ENCODE results near the gene TAS2R40.
A peak's percentile ranks its signal among the peaks of the same experiment; 100 is the strongest.
"Not testable (repeated sequence)": the region's sequence is repeated elsewhere in the genome, so short reads cannot be mapped to it uniquely, and the experiment has no call there.

TAS2R40 gene

GRCh38 chr7:143256325-143256724, 34.5 kb downstream of the TAS2R40 start:
- FAIRE-seq (no peak), DNase-seq (ENCODE audit: insufficient read length) (no peak)
- TF ChIP-seq POLR2A (IDR thresholded peaks at IDR 0.05; ENCODE audit: low read depth, low read length), result no peak
- no peak for TF ChIP-seq POLR2AphosphoS5 (IDR thresholded peaks at IDR 0.05; ENCODE audit: low read depth, low read length)
- no peak for TF ChIP-seq TAF1 (IDR thresholded peaks at IDR 0.05; ENCODE audit: borderline replicate concordance, low read depth, low read length)

- DNase-seq (ENCODE audit: insufficient read length) (no peak), FAIRE-seq (peak; percentile 88)
- no peak for TF ChIP-seq TAF1 (IDR thresholded peaks at IDR 0.05; ENCODE audit: borderline replicate concordance, low read depth, low read length)
- no peak for TF ChIP-seq POLR2AphosphoS5 (IDR thresholded peaks at IDR 0.05; ENCODE audit: low read depth, low read length)
- no peak for TF ChIP-seq POLR2A (IDR thresholded peaks at IDR 0.05; ENCODE audit: low read depth, low read length)
Observed at GRCh38 chr7:143256932-143257331, 35.1 kb downstream of the TAS2R40 start.

GRCh38 chr7:143257501-143257900, 35.7 kb downstream of the TAS2R40 start:
- TF ChIP-seq POLR2AphosphoS5 (IDR thresholded peaks at IDR 0.05; ENCODE audit: low read depth, low read length), result no peak
- TF ChIP-seq POLR2A (IDR thresholded peaks at IDR 0.05; ENCODE audit: low read depth, low read length), result no peak
- TF ChIP-seq TAF1 (IDR thresholded peaks at IDR 0.05; ENCODE audit: borderline replicate concordance, low read depth, low read length), result no peak
- FAIRE-seq, result no peak
- DNase-seq (ENCODE audit: insufficient read length), result no peak

- FAIRE-seq, result peak; percentile 33
- DNase-seq (ENCODE audit: insufficient read length), result no peak
- no peak for TF ChIP-seq POLR2AphosphoS5 (IDR thresholded peaks at IDR 0.05; ENCODE audit: low read depth, low read length)
Observed at GRCh38 chr7:143258831-143259230, 37.0 kb downstream of the TAS2R40 start.

- TF ChIP-seq POLR2AphosphoS5 (IDR thresholded peaks at IDR 0.05; ENCODE audit: low read depth, low read length) (no peak), TAF1 (IDR thresholded peaks at IDR 0.05; ENCODE audit: borderline replicate concordance, low read depth, low read length) (no peak), POLR2A (IDR thresholded peaks at IDR 0.05; ENCODE audit: low read depth, low read length) (no peak)
- FAIRE-seq (no peak), DNase-seq (ENCODE audit: insufficient read length) (no peak)
Observed at GRCh38 chr7:143259765-143260164, 37.9 kb downstream of the TAS2R40 start.

DNA sequence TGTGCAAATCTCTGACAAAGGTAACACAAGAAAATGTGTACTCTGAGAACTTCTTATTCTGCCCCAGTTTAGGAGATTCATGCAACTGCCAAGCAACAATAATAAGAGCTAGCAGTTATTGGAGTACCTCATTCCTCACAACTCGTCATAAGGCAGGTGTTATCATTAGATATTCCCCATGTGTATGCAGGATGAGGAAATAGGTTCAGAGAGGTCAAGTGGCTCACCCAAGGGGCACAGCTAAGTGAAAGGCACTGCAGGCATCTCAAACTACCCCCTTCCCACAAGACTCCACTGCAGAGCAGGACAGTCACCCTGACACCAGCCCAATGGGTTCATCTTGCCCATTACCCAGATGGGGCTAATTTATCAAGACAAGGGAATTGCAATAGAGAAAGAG, 40.1 kb downstream of the TAS2R40 start:
- DNase-seq (ENCODE audit: insufficient read length) (no peak), FAIRE-seq (no peak)
- TF ChIP-seq TAF1 (IDR thresholded peaks at IDR 0.05; ENCODE audit: borderline replicate concordance, low read depth, low read length) (no peak), POLR2AphosphoS5 (IDR thresholded peaks at IDR 0.05; ENCODE audit: low read depth, low read length) (no peak)

DNA sequence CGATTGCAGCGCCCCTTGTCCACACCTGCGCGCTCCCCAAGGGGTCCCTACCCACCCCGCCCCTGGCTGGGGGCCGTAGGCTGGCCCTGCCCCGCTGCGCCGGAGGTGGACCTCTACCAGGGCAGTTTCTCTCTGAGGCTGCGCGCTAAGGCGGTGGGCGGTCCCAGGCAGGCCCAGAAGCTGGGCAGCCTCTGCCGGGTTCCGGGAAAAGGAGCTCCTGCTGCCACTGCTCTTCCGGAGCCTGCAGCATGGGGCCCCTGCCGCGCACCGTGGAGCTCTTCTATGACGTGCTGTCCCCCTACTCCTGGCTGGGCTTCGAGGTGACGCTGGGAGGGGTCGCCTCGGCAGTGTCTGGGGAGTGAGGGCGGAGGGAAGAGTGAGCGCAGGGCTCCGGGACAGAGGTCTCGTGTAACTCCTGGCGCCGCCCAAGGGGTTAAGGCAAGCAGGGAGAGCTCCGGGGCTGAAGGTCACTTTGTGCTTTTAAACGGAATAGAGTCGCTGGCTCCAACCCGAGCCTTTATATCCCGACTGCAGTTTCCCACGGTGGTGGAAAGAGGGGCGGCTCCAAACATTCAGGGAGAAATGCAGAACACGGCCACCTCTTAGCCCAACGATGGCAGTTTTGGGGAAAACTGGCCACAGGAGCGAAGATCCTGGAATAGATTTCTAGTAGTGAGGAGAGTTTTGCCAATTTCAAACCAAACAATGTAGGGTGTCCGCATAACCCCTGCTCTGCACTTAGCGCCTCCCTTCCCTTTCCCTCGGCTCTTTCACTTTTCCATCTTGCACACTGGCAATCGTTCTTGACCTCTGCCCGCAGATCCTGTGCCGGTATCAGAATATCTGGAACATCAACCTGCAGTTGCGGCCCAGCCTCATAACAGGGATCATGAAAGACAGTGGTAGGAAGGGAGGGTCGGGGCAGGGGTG, 41.7 kb downstream of the TAS2R40 start, which contains the start of gene GSTK1:
Gene GSTK1 (plus strand): TSS at position 176 of the 930 bp plus-strand sequence. CDS start 73 bp downstream, at position 249.
- FAIRE-seq (peak; percentile 77), DNase-seq (ENCODE audit: insufficient read length) (peak; percentile 82)
- TF ChIP-seq POLR2A (IDR thresholded peaks at IDR 0.05; ENCODE audit: low read depth, low read length) (peak; percentile 94), POLR2AphosphoS5 (IDR thresholded peaks at IDR 0.05; ENCODE audit: low read depth, low read length) (peak; percentile 92), TAF1 (IDR thresholded peaks at IDR 0.05; ENCODE audit: borderline replicate concordance, low read depth, low read length) (peak; percentile 71; the same call in 1 of the 2 replicates)

GRCh38 chr7:143264196-143264568, 42.3 kb downstream of the TAS2R40 start:
- not testable (repeated sequence) for FAIRE-seq; DNase-seq (ENCODE audit: insufficient read length)

- FAIRE-seq, result no peak
- TF ChIP-seq POLR2A (IDR thresholded peaks at IDR 0.05; ENCODE audit: low read depth, low read length), result no peak
- no peak for TF ChIP-seq TAF1 (IDR thresholded peaks at IDR 0.05; ENCODE audit: borderline replicate concordance, low read depth, low read length)
- DNase-seq (ENCODE audit: insufficient read length), result no peak
Observed at GRCh38 chr7:143265017-143265693, 43.3 kb downstream of the TAS2R40 start.

DNA sequence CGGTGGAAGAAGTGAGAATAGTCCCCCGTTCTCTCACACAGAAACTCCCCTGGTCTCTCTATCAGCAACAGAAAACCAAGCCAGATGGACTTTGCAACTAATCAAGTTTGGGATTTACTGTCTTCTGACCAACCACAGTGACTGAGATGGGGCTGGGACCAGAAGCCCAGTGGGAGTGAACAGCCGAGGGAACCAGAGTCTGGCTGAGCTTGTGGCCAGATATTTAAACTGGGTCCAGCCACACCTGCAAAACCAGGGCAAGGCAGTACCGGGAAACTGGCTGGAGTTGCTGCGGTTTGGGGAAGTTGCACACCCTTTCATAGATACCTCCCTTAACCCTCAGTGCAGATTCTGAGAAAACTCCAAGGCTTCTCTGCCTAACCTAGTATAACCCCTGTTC, 47.4 kb downstream of the TAS2R40 start:
- FAIRE-seq (no peak), DNase-seq (ENCODE audit: insufficient read length) (no peak)
- no peak for TF ChIP-seq TAF1 (IDR thresholded peaks at IDR 0.05; ENCODE audit: borderline replicate concordance, low read depth, low read length)
- no peak for TF ChIP-seq POLR2A (IDR thresholded peaks at IDR 0.05; ENCODE audit: low read depth, low read length)
- TF ChIP-seq POLR2AphosphoS5 (IDR thresholded peaks at IDR 0.05; ENCODE audit: low read depth, low read length), result no peak

GRCh38 chr7:143271240-143271639, 49.4 kb downstream of the TAS2R40 start:
- no peak for FAIRE-seq
- TF ChIP-seq POLR2AphosphoS5 (IDR thresholded peaks at IDR 0.05; ENCODE audit: low read depth, low read length) (no peak), TAF1 (IDR thresholded peaks at IDR 0.05; ENCODE audit: borderline replicate concordance, low read depth, low read length) (no peak), POLR2A (IDR thresholded peaks at IDR 0.05; ENCODE audit: low read depth, low read length) (no peak)
- no peak for DNase-seq (ENCODE audit: insufficient read length)

Measured in GM12892 (cell line).